ENCODE measurements around the gene TCL1B.
"Not testable (repeated sequence)": the region's sequence is repeated elsewhere in the genome, so short reads cannot be mapped to it uniquely, and the experiment has no call there.

TCL1B gene, protein sequence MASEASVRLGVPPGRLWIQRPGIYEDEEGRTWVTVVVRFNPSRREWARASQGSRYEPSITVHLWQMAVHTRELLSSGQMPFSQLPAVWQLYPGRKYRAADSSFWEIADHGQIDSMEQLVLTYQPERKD

DNA sequence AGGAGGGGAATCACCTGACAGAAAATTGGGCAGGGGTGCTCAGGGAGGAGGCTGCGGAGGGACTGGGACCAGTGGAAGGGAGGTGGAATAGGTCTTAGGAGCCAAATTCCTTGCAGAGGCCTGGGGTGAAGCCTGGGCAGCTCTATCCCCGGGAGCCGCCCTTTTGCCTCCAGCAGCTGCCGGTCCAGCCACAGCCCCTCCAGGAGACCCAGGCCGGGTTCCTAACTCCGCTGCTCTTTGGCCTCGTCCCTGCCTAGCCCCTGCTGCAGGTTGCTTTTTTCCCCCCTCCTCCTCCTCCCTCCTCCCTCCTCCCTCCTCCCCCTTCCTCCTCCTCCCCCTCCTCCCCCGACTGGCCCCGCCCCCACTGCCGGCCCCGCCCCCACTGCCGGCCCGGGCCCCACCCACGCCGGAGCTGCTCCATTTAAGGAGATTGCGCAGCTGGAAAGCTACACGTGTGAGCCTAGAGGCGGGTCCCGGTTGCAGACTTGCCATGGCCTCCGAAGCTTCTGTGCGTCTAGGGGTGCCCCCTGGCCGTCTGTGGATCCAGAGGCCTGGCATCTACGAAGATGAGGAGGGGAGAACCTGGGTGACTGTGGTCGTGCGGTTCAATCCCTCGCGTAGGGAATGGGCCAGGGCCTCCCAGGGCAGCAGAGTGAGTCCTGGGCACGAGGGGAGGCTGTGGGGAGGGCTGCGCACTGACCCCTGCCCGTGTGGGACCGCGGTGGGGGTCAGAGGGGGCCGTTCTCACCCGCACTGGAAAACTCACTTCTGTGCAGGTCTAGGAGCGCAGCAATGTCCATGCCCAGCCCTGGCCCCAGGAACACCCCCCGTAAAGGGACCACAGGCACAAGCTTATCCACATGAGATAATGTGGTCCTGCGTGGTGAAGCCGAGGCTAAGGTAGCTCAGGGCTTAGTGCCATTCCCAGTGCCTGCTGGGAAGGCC is at the start of gene TCL1B:
Gene TCL1B (plus strand): TSS at position 449 of the 945 bp plus-strand sequence. CDS start 42 bp downstream, at position 491.
- no peak for DNase-seq

DNA sequence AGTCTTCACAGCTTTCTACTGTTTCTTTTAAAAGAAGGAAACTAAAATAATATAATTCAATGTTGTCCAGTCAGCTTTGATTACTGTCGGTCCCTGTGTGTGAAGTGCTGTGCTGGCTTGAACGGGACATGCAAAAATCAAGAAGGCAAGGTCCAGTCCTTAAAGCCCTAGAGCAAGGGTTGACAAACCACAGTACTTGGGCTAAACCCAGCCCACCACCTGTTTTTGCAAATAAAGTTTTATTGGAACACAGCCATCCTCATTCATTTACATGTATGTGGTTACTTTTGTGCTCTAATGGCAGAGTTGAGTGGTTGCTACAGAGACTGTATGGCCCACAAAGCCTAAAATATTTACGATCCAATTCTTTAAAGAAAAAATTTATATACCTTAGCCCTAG is 41.2 kb upstream of the TCL1B start:
- no peak for DNase-seq

DNA sequence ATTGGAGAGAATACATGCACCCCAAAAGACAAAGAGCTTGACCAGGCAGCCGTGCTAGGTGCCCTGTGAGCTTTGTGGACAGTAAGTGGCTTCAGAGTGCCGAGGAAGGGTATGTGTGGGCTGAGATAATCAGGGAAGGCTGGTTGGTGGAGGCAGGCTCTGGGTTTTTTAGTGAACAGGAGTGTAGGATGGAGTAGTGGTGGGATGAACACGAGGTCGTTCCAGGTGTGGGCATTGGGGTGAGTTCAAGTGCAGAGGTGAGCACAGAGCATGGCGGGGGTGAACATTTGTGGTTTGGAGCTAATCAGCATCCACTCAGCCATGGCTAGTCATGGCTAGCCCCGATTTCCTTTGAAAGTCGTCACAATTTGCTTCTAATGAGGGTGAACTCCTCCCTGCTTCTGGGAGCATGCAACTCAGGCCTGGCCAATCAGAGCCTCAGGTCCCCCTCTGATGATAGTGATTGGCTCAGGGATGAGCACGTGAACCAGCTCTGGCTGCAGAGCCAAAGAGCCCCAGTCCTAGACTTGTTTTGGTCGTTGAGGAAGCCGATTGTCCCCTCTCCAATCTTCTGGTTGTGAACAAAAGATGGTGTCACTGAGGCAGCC is 40.7 kb upstream of the TCL1B start:
- DNase-seq = no peak

DNA sequence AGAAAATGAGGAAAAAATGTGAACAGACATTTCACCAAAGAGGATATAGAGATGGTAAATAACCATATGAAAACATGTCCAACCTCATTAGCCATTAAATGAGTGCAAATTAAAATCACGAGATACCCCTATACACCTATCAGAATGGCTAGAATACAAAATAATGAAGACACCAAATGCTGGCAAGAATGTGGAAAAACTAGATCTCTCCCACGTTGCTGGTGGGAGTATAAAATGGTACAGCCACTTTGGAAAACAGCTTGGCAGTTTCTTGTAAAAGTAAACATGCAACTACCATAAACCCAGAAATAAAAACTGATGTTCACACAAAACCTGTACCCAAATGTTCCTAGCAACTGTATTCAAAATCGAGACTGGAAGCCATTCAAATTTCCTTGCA is 38.3 kb upstream of the TCL1B start:
- DNase-seq = no peak

DNA sequence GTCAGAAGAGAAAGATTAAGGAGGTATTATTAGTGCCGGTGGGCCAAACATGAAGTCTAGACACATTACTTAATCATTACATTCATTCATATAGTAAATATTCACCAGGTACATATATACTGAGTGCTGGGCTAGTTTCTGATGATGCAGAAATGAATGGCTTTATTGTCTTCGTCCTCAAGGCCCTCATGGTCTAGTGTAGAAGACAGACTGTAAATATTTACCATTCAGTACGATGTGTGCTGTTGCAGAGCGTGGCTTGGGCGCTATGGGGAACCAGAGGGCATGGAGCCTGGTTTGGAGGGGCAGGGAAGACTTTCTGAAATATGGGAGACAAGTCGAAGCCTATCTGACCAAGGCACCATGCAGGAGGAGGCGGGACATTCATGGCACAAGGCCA is 37.0 kb upstream of the TCL1B start:
- DNase-seq = no peak

DNA sequence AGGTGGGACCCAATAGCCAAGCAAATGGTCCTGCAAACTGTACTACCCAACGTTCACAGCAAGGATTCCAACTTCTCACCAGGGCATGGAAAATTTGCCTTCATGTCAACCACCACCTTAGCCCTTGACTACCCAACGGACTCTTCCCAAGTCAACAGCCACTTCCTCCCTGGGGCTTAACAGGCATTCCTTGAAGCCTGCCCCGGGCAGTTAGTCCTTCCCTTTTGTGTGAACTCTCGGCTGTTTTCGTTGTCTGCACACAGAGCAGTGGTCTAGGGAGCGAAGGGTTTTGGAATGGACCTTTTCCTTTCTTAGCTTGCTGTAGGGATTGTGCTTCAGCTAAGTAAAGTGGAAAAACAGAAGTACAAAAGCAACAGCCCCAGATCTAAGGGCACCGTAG is 35.2 kb upstream of the TCL1B start:
- DNase-seq = no peak

DNA sequence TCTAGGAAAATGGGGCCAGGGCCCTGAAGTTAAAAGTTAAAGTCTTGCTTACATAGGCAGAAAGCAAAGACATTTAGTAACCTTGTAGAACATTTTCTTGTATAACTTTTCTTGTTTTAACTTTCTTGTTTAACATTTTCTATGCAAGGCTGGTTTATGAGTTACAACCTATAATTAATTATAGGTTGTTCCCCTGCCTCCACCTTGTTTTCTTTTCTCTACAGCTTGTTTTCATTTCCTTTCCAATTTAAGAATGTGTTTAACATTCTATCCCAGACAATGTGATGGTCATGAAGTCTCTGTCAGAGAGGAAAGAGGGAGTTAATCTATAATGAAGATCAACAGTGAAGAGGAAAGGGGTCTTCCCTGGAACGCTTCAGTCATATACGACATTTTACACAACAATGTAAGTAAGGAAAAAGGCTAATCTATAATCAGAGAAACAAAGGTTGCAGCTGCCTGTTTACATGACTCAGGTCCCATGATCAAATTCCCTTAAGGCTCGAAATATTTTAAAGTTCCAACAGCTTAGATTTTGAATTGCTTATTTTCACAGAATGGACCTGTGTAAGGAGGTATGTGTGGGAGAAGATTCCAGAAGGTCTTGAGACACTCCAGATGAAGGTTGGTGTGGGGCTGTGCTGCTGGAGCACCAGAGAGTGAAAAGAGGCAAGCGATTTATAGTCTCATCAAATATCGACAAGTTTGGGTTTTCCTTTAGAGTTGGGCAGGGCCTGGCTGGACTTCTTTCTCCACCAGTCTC is 34.2 kb upstream of the TCL1B start:
- DNase-seq = no peak

DNA sequence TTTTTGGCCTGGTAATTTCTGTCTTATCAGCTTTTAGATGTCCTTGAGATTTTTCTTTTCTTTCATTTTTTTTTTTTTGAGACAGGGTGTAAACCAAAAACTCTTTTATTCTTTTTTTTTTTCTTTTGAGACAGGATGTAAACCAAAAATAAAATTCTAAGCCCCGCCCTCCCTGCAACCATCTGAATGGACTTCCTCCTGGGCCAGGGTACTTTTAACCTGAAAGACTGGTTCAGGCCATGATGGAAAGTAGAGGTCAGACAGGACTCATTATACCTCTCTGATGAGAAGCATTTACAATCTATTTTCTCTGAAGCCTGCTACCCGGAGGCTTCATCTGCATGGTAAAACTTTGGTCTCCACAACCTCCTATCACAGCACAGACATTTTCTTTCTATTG is 33.5 kb upstream of the TCL1B start:
- DNase-seq = no peak

DNA sequence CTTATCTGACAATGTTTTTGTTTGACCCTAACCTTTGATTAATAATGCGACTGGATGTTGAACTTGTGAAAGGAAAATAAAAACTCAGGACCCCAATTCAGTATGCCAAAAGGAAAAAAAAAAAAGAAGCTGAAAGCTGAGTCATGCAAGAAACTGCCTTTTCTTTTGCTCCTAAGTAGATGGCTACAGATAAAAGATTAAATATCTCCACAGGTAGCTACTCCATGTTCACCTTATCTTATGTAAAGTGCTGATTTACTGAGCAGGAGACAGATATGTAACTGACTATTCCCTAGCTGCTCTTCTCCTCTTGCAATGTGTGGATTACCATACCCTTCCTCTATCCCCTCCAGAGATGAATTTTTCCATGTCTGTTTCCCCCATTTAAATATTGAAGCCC is 30.8 kb upstream of the TCL1B start:
- no peak for DNase-seq

DNA sequence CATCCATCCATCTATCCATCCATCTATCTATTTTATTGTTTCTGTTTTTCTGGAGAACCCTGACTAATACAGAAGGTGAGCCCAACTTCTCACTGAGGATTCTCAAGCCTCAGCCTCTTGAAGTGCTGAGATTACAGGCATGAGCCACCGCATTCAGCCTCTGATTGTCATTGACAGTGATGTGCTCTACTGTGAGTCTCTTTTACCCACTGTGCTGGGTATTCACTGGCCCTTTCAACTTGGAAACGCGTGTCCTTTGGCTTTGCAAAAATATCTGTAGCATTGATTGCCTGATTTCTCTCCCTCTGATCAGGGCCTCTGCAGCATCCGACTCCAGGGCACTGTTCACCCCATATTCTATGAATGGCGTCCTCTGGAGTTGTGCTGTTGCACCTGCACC is 29.6 kb upstream of the TCL1B start:
- no peak for DNase-seq

DNA sequence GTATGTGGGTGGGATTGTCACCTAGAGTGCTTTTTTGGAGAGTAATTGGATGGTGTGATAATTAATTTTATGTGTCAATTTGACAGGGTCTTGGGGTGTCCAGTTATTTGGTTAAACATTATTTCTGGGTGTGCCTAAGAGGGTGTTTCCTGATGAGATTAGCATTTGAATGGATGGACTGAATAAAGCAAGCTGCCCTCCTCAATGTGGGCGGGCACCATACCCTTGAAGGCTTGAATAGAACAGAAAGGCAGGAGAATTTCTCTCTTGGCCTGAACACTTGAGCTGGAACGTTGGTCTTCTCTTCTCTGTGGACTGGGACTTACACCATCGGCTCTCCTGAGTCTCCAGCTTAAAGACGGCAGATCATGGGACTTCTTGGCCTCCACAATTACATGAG is 28.8 kb upstream of the TCL1B start:
- DNase-seq = no peak

DNA sequence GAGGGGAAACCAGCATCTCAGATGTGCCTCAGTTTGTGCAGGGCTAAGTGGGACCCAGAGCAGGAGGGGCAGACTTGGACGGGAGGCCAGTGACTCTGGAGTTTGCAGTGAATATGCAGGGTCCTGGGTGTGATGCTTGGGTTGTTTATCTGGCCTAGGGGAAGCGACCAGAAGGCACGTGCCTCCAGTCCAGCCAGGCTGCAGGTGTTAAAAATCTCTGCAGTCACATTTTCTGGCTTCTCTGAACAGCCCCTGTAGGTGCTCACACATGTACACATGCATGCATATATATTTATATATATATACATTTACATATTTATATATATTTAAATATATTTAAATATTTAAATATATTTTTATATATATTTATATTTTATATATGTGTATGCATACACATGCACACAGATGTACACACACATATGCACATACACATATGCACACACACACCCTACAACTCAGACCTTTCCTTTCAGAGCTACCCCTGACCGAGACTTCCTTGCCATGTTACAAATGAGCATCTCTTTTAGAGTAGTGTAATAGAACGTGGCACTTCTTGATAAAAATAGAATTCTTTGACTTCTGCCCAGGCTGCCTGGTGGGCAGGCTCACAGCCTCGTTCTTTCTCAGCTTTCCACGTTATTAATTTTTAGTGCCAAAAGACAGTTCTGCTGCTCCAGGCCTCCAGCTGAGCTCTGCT is 26.8 kb upstream of the TCL1B start:
- DNase-seq = no peak

DNA sequence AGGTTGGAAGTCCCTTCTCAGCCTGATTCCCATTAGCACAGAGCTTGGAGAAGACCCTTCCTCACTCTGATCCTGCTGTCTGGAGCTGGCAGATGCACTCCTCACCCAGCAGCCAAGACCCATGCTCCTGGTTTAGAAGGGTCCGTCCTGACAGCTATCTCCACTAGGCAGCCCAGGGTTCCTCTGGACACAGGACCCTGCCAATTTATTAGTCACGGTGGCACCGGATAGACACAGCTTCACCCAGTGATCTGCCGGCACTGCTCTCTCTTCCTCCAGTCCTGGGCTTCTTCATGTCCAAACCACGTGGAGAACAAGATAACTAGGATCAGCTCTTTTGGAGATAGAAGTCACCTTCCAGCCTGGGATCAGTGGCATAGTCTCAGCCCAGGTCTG is 26.2 kb upstream of the TCL1B start:
- no peak for DNase-seq

DNA sequence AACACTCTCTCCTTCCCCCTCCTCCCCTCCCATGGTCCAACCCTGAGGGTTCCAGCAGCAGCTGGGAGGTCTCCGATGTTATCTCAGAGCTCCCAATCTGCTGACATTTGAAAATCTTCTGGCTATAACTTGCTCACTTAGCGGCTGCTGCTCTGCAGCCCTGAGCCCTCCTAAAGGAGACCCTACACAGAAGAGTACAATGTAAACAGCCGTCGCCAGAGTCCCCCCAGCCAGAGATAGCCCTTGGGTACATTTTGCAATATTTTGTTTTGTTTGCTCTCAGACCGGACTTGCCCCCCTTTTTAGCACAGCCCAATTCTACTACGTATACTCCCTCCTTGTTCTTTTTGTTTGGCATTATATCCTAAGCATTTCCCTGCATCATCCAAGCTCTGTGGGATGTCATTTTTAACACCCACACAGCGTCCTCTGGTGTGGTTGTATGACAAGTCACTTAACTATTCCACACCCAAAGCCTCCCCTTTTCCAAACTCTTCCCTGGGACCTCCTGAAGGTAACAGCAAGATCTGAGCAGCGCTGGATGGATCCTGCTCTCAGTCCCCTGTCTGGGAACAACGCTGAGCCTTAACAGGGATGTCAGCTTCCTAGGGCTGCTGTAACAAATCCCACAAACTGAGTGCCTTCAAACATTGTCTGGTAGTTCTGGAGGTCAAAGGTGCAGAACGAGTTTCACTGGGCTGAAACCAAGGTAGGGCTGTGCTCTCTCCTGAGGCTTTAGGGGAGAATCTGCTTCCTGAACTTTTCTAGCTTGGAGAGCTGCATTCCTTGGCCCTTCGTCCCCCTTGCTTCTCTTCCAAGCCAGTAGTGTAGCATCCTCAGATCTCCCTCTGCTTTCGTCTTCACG is 25.3 kb upstream of the TCL1B start:
- DNase-seq = no peak

DNA sequence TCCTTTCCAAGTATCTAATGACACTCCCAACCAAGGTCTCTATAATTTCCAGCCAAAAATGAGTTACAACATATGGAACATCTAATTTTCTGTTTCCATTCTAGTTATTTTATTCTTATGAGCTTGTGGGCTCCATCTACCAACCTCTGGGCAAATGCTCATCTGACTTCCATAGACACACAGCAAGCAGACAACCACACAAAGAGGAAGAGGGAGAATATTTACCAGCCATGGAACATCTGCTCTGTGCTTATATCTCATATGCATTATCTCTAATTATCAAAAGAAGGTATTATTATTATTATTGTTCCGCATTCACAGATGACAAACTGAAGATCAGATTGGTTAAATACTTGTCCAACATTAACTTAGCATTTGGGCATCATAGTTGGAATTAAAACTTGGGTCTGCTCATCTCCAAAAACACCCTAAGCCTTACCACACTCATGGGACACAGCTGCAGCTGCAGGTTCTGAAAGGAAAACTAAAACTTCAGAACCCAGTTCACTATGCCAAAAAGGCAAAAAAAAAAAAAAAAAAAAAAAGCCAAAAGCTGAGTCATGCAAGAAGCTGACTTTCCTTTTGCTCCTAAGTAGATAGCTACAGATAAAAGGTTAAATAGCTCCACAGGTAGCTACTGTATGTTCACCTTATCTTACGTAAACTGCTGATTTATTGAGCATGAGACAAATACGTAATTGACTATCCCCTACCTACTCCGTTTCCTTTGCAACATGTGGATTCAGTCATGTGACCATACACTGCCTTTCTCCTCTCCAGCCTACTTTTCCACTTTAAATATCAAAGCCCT is 23.6 kb upstream of the TCL1B start:
- no peak for DNase-seq

DNA sequence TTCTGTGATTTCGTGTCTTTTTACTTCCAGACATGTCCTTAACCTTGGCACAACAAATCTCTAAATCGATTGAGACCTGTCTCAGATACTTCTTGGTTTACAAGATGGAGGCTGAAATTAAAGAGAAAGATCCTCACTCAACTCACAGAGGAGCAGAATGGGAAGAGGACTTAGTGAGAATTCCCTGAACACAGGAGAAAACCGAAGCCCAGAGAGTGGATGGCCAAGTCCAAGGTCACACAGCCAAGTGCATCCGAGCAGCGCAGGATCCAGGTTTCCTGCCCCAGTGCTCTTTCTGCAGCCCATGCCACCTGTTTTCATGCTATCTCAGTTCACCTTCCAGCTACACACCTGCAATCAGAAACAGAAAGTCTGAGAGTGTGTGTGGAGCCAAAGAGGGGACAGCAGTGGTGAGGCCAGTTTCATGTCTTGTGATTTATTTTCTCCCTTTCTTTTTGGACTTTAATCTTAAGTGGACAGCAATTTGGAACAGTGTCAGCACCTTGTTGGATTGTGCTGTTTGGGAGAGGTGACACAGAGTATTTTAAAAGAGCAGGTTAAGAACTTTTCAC is 22.9 kb upstream of the TCL1B start:
- DNase-seq = no peak

DNA sequence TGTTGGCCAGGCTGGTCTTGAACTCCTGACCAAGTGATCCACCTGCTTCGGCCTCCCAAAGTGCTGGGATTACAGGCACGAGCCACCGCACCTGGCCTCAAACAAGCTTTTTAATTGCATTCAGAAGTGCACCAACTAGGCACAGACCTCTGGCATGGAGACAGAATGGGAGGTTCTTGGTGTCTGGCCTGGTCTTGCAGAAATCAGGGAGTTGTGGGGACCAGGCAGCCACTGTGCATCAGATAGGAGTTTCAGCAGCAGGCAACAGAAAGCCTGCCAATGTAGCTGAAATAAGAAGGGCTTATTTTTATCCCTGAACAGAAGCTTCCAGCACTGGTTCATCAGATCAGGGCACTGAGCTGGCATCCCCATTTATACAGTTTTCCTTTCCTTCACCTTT is 22.2 kb upstream of the TCL1B start:
- DNase-seq = no peak

DNA sequence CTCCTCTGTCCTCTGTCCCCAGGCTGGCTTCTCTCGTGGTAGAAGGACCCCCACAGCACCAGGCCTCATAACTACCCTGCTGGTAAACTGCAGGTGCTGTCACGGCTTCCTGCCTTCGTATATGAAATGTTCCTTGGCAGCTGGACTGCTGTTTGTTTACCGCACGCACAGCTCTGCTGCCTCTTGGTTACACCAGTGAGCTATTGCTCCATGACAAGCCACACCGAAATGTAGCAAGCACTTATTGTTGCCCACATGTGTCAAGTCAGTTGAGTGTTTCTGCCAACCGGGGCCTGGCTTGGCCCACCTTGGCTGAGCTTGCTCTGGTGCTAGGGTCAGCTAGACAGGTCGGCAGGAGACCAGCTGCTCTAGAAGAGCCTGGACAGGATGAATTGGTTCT is 21.7 kb upstream of the TCL1B start:
- no peak for DNase-seq

DNA sequence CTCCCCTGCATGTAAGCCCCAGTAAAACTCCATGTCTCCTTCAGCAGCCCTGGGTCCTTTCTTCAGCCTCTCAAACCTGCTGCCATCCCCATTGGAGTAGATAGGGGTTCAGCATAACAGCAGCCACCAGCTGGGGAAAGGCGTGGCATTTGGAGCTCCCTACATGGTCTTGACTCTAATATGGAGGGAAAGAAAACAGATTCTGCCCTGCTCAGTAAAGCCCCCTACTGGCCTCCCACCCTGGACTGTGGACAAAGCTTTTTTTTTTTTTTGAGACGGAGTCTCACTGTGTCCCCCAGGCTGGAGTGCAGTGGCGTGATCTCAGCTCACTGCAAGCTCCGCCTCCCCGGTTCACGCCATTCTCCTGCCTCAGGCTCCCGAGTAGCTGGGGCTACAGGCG is 20.7 kb upstream of the TCL1B start:
- not testable (repeated sequence) for DNase-seq

DNA sequence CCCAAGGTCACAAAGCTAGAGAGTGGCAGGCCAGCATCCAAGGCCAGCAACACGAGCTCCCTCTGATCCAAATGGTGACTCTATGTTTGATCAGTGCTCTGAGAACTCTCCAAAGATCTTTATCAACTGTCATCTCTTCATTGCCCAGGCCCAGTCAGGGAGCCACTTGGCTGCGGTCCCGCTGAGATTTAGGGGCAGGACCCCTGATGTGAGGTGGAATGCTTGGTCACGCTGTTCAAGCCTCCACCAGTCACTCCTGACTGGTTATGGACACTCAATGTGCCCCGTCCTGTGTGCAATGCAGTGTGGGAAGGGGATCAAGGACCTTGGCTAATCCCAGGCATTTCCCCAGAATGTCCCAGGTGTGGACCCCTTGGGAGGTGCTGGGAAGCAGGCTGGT is 19.8 kb upstream of the TCL1B start:
- no peak for DNase-seq

Measured in fibroblast of skin of right quadriceps (primary cell).